ENCODE data around the gene SLC25A23. TPM values are rescaled to one million over a fixed set of nuclear protein-coding genes. Genes with fewer than 3 reads are reported as not detected.

SLC25A23 gene
- total and polyA plus RNA-seq, 2 of the 8 experiments (the other 6 are each of a cell fraction or from before 2014, with no cell fraction given), result 18.0 to 48.1 TPM

DNA sequence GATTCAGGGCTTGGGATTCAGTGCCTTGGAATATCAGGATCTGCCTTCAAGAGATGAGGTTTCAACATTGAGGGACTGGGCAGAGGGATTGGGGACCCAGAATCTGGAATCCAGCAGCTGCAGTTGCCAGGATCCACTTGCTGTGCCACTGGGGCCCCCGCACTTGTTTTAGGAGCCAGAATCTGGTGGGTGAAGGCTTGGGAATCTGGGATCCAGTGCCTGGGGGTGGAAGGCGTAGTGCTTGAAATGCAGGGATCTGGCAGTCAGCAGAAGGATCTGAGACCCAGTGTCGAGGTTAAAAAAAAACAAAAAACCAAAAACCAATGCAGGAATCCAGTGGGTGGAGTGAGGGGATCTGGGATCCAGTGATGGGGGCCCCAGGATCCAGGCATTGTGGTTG lies 18.7 kb downstream of the SLC25A23 start:
- no peak overlapping the region for H3K4me2 ChIP-seq (ENCODE audit: insufficient read depth in 1 of 2, low read depth in 2 of 2, low read length in 2 of 2)
- H2BK15ac ChIP-seq (ENCODE audit: low read length), result no peak overlapping the region
- no peak overlapping the region for H2BK20ac ChIP-seq (ENCODE audit: low read length)
- no peak overlapping the region for H2BK12ac ChIP-seq (ENCODE audit: low read depth, low read length)
- no peak overlapping the region for H4K8ac ChIP-seq (ENCODE audit: extremely low read depth, insufficient read depth, low read length)
- WGBS, 2 experiments (ENCODE audit: extremely low coverage in 1 of 2, insufficient coverage in 1 of 2, insufficient read length in 1 of 2, insufficient replicate concordance in 2 of 2, low coverage in 1 of 2, low lambda C conversion rate in 2 of 2, missing lambda C conversion rate in 1 of 2), result 88% methylated on average over 3 of the region's 3 CpGs; no CpG with 5 or more reads in 1 of the 2 experiments
- no peak overlapping the region for H3K9ac ChIP-seq (replicated peaks in 1 of 4; ENCODE audit: extremely low read depth in 1 of 4, low read depth in 3 of 4, low read length in 3 of 4)
- no peak overlapping the region for H3K23ac ChIP-seq (ENCODE audit: insufficient read length)
- POLR2A ChIA-PET (ENCODE audit: partially characterized antibody), result interaction anchor here (1.8 kb wide), 1 partner anchor 15 kb away, joined by 3 read pairs; no protein-coding TSS in a partner anchor
- no peak overlapping the region for H2AFZ ChIP-seq (ENCODE audit: low read length)
- H3K14ac ChIP-seq (ENCODE audit: insufficient read length), result no peak overlapping the region
- H3K27ac ChIP-seq (ENCODE audit: low read depth, low read length), result no peak overlapping the region
- H3K79me2 ChIP-seq (ENCODE audit: control insufficient read depth in 1 of 2, insufficient read depth in 2 of 2, low read length in 2 of 2), result no peaks in the 10 kb centered on the region
- H3K4ac ChIP-seq (replicated peaks; ENCODE audit: insufficient read length, low read depth, low read length), result no peak overlapping the region
- DNase-seq (ENCODE audit: low read depth in 1 of 2, low spot score in 2 of 2), result no peak
- no peak overlapping the region for H2AK5ac ChIP-seq (ENCODE audit: low read depth, low read length)
- no peak overlapping the region for H3K18ac ChIP-seq (ENCODE audit: extremely low read depth, low read length)
- H2BK120ac ChIP-seq (replicated peaks; ENCODE audit: low read depth, low read length), result no peak overlapping the region
- no peaks in the 10 kb centered on the region for H4K20me1 ChIP-seq (replicated peaks in 1 of 2; ENCODE audit: control insufficient read depth in 1 of 2, insufficient read depth in 2 of 2, low read length in 2 of 2)
- H4K91ac ChIP-seq (replicated peaks; ENCODE audit: insufficient read length, low read length), result no peak overlapping the region
- no peaks in the 10 kb centered on the region for H3K27me3 ChIP-seq (replicated peaks in 1 of 4; ENCODE audit: control insufficient read depth in 3 of 4, extremely low read depth in 1 of 4, insufficient read depth in 3 of 4, low read length in 3 of 4)
- H3K23me2 ChIP-seq (ENCODE audit: low read depth, low read length), result no peaks in the 10 kb centered on the region
- TF ChIP-seq EZH2 (IDR thresholded peaks at IDR 0.05; ENCODE audit: low read depth, low read length, severe bottlenecking), result no peak
- H3K4me1 ChIP-seq (replicated peaks in 1 of 4; ENCODE audit: control insufficient read depth in 3 of 4, insufficient read depth in 4 of 4, low read length in 3 of 4), result no peaks in the 10 kb centered on the region
- no peak for FAIRE-seq
- H3K56ac ChIP-seq (replicated peaks; ENCODE audit: insufficient read length, low read depth, low read length), result no peak overlapping the region
- H2BK5ac ChIP-seq (ENCODE audit: low read depth, low read length), result no peak overlapping the region
- H3K36me3 ChIP-seq (ENCODE audit: control insufficient read depth in 2 of 4, insufficient read depth in 4 of 4, low read length in 3 of 4), result no peaks in the 10 kb centered on the region
- H3K79me1 ChIP-seq (ENCODE audit: low read depth, low read length), result no peaks in the 10 kb centered on the region
- no peak overlapping the region for H4K5ac ChIP-seq (ENCODE audit: insufficient read length, low read depth, low read length)
- CTCF ChIA-PET (ENCODE audit: partially characterized antibody), result no interaction called here
- H3K9me3 ChIP-seq (ENCODE audit: insufficient read depth in 2 of 2, low read depth in 1 of 2, low read length in 1 of 2), result no peaks in the 10 kb centered on the region
- no peak overlapping the region for H3K4me3 ChIP-seq (ENCODE audit: extremely low read depth in 1 of 4, insufficient read depth in 2 of 4, low read depth in 3 of 4, low read length in 4 of 4)
